Measurements from ENCODE around the gene TRMT1.

Gene TRMT1

DNA sequence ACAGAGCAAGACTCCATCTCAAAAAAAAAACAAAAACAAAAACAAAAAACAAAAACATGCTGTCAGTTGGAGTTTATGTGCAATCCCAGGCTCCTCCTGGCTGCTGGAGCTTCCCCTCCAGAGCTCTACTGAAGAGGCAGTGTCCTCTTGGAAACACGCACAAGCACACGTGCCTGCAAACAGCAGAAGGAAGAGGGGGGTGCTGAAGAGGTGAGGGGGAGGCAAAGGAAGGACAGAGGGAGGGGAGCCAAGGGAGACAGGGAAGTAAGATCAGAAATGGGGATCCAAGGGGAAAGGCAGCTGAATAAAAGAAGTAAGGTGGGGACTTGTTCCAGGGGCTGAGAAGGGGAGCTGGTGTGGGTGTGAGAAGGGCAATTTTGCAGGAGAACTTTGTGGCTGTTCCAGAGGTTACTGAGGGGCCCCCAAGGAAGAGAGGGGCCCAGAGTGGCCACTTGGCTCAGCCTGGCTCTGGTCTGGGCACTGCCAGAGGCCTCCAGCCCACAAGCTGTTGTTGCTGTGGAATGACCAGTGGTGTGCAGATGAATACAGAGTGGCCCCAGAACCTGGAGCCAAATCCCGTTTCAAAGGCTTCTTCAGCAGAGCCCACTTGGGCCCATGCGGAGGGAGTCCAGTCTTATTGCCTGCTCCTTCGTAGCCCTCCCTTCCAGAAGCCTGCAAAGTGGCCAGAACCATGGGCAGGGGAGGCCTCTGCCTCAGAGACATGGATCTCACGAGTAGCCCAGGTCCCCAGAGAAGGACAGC lies 48.3 kb downstream of the TRMT1 start:
- Histone ChIP-seq H2AFZ (ENCODE audit: low read depth) (no peak overlapping the region), H3K79me2 (ENCODE audit: insufficient read depth, low read depth) (no peaks in the 10 kb centered on the region), H4K20me1 (ENCODE audit: insufficient read depth) (no peaks in the 10 kb centered on the region), H3K9ac (no peak overlapping the region), H3K27me3 (ENCODE audit: insufficient read depth, low read depth) (peaks cover 38% of the 10 kb centered on the region), H3K4me3 (IDR thresholded peaks at IDR 0.05; ENCODE audit: insufficient read depth, low read depth, low read length) (no peak overlapping the region), H3K27ac (no peak overlapping the region), H3K4me1 (ENCODE audit: low read depth, poor library complexity, severe bottlenecking) (no peaks in the 10 kb centered on the region), H3K36me3 (ENCODE audit: insufficient read depth) (no peaks in the 10 kb centered on the region), H3K4me2 (no peak overlapping the region)
- TF ChIP-seq, protein P1, sequence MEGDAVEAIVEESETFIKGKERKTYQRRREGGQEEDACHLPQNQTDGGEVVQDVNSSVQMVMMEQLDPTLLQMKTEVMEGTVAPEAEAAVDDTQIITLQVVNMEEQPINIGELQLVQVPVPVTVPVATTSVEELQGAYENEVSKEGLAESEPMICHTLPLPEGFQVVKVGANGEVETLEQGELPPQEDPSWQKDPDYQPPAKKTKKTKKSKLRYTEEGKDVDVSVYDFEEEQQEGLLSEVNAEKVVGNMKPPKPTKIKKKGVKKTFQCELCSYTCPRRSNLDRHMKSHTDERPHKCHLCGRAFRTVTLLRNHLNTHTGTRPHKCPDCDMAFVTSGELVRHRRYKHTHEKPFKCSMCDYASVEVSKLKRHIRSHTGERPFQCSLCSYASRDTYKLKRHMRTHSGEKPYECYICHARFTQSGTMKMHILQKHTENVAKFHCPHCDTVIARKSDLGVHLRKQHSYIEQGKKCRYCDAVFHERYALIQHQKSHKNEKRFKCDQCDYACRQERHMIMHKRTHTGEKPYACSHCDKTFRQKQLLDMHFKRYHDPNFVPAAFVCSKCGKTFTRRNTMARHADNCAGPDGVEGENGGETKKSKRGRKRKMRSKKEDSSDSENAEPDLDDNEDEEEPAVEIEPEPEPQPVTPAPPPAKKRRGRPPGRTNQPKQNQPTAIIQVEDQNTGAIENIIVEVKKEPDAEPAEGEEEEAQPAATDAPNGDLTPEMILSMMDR (conservative IDR thresholded peaks at IDR 0.05; ENCODE audit: low read depth, low read length) = no peak

- H3K79me2 ChIP-seq (ENCODE audit: insufficient read depth, low read depth) = no peaks in the 10 kb centered on the region
- no peak overlapping the region for H3K27ac ChIP-seq
- no peaks in the 10 kb centered on the region for H4K20me1 ChIP-seq (ENCODE audit: insufficient read depth)
- H3K4me1 ChIP-seq (ENCODE audit: low read depth, poor library complexity, severe bottlenecking) = no peaks in the 10 kb centered on the region
- no peak overlapping the region for H2AFZ ChIP-seq (ENCODE audit: low read depth)
- TF ChIP-seq, protein P1 (conservative IDR thresholded peaks at IDR 0.05; ENCODE audit: low read depth, low read length) = no peak
- no peak overlapping the region for H3K9ac ChIP-seq
- no peak overlapping the region for H3K4me3 ChIP-seq (IDR thresholded peaks at IDR 0.05; ENCODE audit: insufficient read depth, low read depth, low read length)
- H3K4me2 ChIP-seq = no peak overlapping the region
- H3K36me3 ChIP-seq (ENCODE audit: insufficient read depth) = no peaks in the 10 kb centered on the region
- H3K27me3 ChIP-seq (ENCODE audit: insufficient read depth, low read depth) = peaks cover 40% of the 10 kb centered on the region
These were observed 49.4 kb downstream of the TRMT1 start for GRCh38 chr19:13066933-13067807.

GRCh38 chr19:13066226-13066625 lies 50.3 kb downstream of the TRMT1 start:
- Histone ChIP-seq H3K4me2 (no peak overlapping the region), H2AFZ (ENCODE audit: low read depth) (no peak overlapping the region), H3K9ac (no peak overlapping the region), H4K20me1 (ENCODE audit: insufficient read depth) (no peaks in the 10 kb centered on the region), H3K4me1 (ENCODE audit: low read depth, poor library complexity, severe bottlenecking) (peaks cover 4% of the 10 kb centered on the region), H3K79me2 (ENCODE audit: insufficient read depth, low read depth) (no peaks in the 10 kb centered on the region), H3K27me3 (ENCODE audit: insufficient read depth, low read depth) (peaks cover 36% of the 10 kb centered on the region), H3K4me3 (IDR thresholded peaks at IDR 0.05; ENCODE audit: insufficient read depth, low read depth, low read length) (no peak overlapping the region), H3K36me3 (ENCODE audit: insufficient read depth) (no peaks in the 10 kb centered on the region), H3K27ac (no peak overlapping the region)
- TF ChIP-seq, protein P1 (conservative IDR thresholded peaks at IDR 0.05; ENCODE audit: low read depth, low read length) = no peak

GRCh38 chr19:13064092-13064489 lies 52.4 kb downstream of the TRMT1 start:
- H3K27ac ChIP-seq = no peak overlapping the region
- H2AFZ ChIP-seq (ENCODE audit: low read depth) = no peak overlapping the region
- H3K36me3 ChIP-seq (ENCODE audit: insufficient read depth) = no peaks in the 10 kb centered on the region
- H3K4me2 ChIP-seq = no peak overlapping the region
- TF ChIP-seq, protein P1 (conservative IDR thresholded peaks at IDR 0.05; ENCODE audit: low read depth, low read length) = no peak
- H3K4me1 ChIP-seq (ENCODE audit: low read depth, poor library complexity, severe bottlenecking) = peaks cover 13% of the 10 kb centered on the region
- H3K9ac ChIP-seq = no peak overlapping the region
- no peaks in the 10 kb centered on the region for H3K79me2 ChIP-seq (ENCODE audit: insufficient read depth, low read depth)
- H3K4me3 ChIP-seq (IDR thresholded peaks at IDR 0.05; ENCODE audit: insufficient read depth, low read depth, low read length) = no peak overlapping the region
- H3K27me3 ChIP-seq (ENCODE audit: insufficient read depth, low read depth) = peaks cover 42% of the 10 kb centered on the region
- no peaks in the 10 kb centered on the region for H4K20me1 ChIP-seq (ENCODE audit: insufficient read depth)

Data from KMS-11 (cell line).